GM21717 (cell line): ENCODE measurements around the gene DAB1.

Experiments
- ATAC-seq: cut with Tn5 transposase; IDR thresholded peaks from one replicate; pipeline ENCODE4 v1.9.1; 2021; ENCODE audit warnings: mild to moderate bottlenecking, moderate library complexity; ENCODE audit not compliant: unreplicated experiment

The DAB1 gene

DNA sequence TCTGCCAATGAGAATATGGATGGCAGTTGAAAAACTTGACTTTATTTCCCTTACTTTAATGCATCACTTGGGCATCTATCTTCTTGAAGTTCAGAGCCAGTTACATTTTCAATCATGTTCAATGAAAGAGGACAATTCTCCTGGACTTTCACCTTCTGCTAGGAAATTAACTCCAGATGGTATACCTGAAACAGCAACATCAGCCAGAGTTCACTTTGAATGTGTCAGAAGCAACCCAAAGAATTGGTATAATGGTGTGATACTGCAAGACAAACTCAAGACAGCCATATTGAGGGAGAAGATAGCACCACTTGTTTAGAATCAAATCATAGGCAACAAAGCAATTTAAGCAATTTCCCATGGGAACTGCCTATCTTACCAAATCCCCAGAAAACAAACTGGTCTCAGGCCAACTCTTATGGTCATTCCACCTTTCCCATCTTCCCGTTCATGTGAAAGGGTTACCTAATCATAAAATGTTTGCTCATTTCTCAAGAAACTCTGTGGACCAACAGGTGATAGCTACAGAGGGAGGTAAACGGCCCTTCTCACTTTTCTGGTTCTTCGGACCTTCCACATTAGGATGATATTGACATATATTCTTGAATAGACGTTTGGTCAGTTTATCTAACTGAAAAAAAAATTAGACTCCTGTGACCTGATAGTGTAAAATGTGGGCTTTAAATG is 428.3 kb downstream of the DAB1 start:
- no peak for ATAC-seq

DNA sequence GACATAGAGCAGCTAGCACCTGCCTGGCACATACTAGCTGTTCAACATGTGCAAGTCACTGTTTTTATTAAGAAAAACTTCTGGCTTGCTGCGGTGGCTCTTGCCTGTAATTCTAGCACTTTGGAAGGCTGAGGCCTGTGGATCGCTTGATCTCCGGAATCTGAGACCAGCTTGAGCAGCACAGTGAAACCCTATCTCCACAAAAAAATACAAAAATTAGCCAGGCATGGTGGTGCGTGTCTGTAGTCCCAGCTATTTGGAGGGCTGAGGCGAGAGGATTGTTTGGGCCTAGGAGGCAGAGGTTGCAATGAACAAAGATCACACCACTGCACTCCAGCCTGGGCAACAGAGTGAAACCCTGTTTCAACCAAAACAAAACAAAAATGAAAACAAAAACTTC is 430.4 kb downstream of the DAB1 start:
- no peak for ATAC-seq

DNA sequence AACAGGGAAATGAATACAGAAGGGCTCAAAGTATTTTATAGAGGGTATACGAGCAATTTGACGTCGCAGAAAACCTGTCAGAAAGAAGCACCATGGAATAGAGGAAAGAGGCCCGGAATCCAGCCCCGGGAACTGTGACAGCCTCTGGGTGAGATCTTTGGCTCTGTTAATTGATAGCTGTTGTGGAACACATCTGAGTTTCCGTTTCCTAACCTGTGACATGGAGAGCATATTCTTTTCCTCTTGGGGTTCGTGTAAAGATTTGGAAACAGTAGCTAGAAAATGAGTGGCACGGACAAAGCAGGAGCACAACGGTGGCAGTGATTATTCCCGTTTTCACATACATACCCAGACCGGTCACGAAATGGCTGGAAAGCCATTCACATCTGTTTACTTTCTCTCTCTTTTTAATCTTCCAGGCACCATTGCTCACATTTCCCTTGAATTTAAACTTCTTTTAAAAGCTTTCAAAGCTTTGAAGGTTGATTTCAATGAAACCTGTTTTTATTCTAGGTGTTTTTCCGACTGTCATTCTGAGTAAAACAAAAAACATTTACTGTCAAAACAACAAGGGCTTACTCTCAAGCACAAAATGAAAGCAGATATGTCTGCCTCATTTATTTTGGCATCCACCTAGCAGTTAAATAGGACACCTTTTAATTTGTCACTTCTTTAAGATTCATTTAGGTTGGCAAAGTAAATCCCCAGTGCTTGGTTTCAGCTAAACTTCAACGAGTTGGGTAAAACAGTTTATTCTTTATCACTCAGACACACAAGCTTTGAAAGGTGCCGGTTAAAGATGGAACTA is 431.3 kb downstream of the DAB1 start:
- no peak for ATAC-seq

DNA sequence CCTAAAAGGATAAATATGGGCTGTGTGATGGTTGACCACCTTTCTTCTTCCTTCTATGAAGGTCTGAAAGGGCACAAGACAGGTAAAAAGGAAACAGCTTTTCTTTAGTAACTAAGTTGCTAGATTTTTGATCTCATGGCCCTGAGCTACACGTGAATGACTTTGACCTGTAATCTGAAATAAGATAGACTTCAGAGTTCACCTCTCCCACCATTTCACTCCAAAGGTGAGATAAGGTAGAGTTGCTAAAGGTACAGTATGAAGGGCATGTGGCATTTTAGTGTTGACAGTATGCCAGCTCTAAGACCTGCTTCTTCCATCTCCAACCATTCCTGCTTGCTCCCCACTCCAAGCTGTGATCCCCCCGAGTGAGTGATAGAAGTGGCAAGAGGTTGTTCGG is 432.3 kb downstream of the DAB1 start:
- no peak for ATAC-seq

DNA sequence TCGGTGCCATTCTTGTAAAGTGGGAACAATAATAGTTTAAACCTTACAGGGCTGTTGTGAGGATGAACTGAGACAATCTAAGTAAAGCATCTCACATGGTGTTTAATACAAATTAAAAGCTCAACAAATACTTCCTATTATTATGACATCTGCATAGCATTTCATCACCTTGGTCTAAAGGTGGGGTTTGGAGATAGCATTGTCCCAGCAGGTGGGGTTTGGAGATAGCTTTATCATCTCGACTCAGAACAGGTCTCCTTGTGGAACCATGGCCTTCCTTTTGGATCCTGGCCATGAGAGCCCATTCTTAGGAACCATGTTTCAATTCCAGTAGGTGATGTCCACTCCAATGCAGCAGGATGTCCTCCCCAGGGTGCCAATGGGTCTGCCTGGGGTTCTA is 437.5 kb downstream of the DAB1 start:
- ATAC-seq = no peak

DNA sequence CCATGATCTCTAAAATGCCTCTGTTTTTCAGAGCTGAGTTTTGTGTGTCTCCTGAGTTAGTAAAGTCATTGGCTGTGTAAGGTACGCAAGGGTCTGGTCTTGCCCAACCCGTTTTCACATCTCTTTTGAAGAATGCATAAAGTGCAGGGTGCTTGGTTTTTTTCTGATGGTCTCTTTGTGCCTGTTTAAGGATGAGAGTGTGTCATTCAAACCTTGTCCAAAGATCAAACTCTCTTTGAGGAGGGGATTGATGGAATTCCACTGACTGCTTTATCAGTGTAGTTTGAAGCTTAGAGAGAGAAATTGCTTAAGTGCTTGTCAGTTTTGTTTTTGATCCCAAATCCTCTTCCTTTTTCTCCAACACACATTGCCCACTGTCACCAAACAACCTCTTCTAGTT is 438.0 kb downstream of the DAB1 start:
- ATAC-seq = no peak

DNA sequence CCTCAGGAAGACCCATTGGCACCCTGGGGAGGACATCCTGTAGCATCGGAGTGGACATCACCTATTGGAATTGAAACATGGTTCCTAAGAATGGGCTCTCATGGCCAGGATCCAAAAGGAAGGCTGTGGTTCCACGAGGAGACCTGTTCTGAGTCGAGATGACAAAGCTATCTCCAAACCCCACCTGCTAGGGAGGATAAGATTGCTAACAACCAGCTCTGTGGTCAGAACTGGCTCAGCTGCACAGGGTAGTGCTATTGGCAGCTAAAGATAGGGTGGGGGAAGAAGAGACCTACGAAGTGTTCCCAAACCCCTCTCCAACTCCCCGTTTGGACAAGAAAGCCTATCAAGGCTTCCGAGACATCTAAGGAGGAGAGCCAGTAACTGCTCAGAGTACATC is 440.4 kb downstream of the DAB1 start:
- no peak for ATAC-seq

DNA sequence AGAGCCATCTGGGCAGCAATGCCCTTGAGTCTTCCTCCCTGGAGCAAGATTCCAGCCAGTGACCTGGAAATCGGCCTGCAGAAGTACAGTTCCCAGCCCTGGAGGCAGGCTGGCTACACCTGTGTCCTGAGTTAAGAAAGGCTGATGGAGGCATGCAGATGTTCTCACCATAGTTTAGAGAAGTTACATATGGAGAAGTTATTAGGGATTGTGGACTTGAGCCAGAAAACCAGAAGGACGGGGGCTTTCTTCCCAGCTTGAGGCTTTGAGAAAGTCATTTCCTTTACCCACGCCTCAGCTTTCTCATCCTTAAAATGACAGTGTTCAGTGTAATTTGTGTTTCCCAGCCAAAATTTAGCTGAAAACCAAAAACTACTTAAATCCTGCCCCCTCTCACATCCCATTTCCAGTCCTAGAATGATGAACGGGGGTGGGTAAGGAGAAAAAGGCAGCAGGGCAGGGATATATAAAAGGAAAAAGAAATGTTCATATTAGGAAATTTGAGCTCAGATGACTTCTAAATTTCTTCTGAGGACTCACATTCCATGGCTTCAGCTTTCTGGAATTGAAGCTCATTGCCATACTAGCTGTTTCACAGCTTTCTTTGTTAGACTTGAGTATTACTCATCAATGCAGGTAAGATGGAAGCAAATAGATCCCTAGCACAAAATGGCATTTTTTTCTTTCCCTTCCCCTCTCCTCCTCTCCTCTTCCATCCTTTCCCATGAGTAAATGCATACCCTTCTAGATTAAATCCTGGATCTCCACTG is 443.7 kb downstream of the DAB1 start:
- ATAC-seq = no peak

DNA sequence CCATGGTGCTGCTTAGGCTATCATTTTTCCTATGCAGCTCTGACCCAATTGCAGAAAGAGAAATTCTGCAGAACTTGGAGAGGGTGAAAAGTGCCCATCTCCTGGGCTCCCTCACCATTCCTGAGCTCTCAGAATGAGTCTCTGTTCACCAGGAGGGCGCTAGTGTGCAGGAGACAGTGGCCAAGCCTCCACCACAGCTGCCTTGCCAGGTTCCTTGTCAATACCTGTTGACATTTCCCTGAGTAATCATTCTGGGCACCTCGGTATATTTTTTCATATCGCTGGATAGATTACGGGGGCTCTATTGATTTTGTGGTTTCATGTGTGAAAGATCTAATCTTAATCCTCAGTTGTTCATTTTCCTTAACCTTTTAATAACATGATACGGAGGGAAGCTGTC is 445.0 kb downstream of the DAB1 start:
- no peak for ATAC-seq

DNA sequence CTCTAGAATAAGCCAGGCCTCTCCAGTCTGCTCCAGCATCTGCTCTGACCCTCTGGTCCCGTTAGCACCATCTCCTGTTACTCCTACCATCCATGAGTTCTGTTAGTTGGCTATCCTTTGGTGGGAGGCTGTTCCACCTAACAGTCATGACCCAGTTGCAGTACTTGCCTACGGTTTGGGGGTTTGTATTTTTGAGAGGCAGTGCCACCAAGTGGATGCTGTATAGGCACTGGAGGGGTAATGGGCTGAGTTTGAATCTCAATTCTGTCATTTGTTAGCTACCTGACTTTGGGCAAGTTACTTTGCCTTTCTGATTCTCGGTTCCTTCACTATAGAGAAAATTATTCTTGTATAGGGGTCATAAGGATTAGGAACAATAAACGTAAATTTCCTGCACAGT is 445.9 kb downstream of the DAB1 start:
- no peak for ATAC-seq

DNA sequence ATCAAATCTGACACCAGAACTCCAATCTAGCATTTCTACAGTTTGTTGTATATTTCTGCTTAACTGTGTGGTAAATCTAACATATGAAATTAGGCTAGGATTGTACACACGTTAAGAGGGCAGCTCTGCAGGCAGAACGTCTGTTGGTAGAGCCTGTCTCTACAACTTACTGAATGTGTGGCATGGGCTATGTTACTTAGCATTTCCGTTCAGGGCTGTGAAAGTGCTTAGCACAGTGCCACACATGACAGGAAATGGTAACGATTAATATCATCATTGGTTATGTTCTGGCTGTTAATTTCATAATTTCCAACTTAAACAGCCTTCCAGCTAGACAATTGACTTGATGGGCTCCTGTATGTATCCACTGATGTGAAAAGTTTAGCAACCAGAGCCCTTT is 448.4 kb downstream of the DAB1 start:
- ATAC-seq = no peak

DNA sequence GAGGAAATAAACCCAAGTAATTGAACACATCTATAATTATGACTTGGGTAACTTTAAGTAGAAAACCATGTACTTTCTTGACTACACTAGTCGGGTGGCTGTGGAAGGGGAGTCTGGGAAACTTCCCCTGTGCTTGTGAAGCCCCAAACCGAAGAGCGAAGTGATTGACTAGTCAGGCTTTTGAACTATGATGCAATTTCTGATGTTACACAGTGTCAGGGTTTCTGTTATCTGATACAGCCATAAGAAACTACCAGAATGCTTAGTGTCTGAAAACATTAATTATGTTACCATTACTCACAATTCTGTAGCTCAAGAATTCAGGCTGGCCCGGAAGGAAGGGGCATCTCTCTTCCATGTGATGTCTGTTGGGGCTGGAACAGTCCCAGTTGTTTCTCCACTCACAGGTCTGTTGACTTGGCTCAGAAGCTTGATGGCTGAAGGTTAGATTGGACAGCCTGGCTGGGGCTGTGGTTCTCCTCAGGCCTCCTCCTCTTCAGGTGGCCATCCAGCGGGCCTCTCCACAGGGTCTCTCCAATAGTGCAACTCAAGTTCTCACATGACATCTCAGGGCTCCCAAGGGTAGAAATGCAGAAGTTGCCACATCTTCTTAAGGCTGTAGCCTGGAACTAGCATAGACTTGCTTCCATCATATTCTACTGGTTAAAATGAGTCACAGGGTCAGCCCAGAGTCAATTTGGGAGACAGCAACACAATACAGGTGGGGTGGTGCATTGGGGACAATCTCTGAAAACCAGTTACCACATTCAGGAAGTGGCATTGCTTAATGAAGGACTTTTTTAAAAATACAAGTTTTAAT is 449.7 kb downstream of the DAB1 start:
- no peak for ATAC-seq

DNA sequence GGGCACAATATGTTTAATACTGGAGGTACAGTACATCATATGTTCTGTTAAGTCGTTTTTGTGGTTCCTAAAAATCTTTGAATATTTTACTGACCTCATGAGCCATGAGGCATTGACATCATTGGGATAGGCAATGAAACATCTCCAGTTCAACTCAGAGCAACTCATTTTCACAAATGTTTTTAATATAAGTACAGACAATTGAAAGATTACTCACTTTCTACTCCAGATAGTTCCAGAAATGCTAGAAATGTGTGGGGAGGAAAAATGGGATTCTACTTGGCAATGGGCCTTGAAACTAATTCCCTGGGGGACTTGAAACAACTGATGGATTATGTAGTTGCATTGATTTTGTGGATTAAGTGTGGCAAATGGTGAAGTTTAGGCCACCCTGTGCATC is 450.9 kb downstream of the DAB1 start:
- no peak for ATAC-seq

DNA sequence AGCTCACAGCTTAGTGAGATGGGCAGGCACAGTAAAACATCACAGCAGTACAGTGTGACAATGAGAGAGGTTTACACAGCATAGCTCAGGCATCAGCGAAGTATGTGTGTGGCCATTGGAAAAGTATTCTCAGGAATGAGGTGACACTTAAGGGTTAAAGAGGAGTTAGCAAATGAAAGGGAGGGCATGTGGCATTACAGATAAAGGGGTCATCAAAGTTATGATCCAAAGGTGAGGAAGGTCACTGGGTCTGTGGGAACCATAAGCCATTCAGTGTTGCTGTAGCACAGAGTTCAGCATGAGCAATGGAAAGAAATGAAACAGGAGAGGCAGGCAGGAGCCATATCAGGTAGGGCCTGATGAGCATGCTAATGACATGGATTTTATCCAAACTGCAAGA is 453.6 kb downstream of the DAB1 start:
- no peak for ATAC-seq

DNA sequence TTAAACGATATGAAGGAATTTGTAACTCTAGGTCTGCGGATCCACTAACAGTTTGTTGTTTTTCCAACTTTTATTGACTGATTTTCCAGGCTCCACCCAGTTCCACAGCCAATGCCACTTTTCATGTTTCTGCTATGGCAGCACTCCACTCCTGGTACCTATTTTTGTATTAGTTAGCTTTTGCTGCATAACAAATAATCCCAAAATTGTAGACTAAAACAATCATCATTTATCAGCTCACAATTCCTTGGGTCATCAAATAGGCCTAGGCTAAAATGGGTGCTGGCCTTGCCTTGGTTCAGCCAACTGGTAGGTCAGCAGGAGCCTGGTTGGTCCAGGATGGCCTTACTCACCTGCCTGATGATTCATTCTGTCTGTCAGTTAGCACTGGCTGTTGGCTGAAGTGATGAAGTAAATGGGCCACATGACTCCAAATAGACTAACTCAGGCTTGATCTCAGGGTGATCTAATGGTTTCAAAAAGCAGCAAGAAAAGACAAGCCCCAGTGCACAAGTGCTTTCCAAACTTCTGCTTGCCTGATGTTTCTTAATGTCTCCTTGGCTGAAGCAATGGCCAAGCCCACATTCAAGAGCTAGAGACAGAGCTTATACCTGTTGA is 454.9 kb downstream of the DAB1 start:
- no peak for ATAC-seq

DNA sequence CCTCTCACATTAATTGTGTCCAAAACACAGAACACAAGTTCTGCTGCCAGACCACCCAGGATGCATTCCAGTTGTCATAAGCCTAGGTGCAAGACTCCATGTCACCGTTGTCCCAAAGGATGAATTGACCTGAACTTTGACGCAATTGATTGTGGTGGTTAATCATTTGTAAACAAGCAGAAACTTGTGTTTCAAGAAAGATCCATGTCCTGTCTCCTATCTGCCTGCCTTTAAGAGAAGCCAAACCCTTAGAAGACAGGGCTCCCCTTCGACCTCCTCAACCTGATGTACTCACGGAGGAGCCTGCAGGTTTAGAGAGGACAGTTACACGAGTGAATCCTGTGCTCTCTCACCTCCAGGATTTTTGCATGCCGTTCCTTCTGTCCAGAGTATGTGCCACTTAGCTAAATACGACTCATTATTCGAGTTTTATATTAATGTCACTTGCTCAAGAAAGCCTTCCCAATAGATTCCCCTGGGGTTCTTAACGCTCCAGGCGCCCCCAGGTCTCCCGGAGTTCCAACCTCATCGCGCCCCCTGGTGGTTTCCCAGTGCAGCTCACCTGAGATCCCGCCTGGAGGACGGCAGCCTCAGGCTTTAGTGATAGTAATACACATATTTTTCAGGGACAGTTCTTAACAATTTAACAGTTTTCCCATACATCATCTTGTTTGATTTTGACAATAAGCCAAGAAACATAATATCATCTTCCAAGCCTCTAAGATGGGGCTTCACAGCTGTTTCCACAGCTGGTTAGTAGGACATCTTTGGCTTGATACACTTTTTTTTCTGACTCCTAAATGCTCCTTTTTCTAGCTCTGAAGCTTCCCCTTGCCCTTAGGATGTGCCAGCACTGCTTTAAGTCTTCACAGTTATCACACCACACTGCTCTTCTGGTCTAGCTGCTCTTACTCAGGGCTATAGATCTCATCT is 455.7 kb downstream of the DAB1 start:
- no peak for ATAC-seq

DNA sequence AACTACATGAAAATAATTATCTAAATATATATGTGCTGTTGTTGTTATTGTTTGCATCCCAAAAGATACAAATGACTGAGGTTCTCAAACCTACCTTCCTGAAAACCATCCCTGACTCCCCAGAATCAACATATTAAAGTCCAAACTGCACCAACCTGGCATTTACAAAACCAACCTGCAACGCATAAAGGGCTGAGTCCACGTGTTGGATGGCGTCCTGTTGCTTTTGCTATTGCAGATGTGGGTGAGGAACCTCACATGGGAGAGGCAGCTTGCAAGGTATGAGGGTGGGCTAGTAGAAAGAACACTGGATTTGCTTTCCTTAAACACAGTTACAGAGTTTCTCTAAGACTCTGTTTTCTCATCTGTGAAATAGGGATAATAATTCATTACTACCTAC is 456.5 kb downstream of the DAB1 start:
- no peak for ATAC-seq

DNA sequence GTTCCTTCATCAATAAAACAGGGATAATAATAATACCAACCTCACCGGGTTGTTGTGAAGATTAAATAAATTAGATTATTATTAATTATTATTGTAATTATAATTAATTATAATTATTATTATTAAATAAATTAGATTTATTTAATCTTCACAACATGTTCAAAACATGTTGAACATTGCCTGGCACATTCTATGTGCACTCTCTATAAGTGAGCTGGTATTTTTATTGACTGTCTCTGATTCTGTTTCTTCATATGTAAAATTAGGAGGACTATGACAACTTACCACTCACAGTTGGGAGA is 457.2 kb downstream of the DAB1 start:
- ATAC-seq = no peak

DNA sequence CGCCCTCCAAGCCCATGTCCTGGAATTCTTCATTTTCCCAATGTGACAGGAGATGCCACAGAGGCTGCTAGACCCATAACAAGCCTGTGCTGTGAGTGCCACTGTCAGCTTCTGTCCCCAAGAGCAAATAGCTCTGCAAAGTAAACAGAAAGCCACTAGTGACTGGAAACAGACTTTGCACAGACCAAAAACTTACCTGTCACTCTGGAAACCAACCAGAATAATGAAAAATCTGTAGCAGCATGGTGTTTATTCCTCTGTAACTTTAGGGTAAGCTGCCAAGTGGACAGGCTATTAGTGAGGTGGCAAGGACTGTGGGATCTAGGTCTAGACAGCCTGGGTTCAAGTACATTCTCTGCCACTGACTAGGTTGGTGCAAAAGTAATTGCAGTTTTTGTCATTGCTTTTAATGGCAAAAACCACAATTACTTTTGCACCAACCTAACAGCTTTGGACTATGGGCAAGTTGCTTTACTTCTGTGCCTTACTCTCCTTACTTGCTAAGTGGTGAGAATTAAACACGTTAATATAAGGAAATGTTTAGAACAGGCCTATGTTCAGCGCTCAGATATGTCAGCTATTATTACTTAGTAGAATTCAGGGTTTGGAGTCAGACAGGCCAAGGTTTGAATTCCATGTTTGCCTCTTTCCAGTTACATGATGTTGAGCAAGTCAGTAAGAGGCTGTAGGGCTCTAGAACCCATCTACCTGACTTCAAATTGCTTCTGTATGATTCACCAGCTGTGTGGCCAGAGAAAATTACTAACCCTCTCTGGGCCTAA is 457.8 kb downstream of the DAB1 start, which contains the start of gene C8B:
Gene C8B (minus strand): TSS at position 100 of the 782 bp plus-strand sequence. CDS start 67 bp downstream, at position 33.
- ATAC-seq = no peak
